GM23338 (cell line): Measurements from ENCODE around the gene SNAP91.

Experiments
- CREB1 ChIP-seq: fragments of 250-450 bp; sonication (Bioruptor Pico); IDR thresholded peaks from 2 replicates; pipeline ENCODE4 v1.5.0; 2020; ENCODE audit warnings: low read depth, mild to moderate bottlenecking, moderate library complexity
- EZH2 ChIP-seq: fragments of 200-600 bp; sonication (generic); IDR thresholded peaks from one replicate; pipeline ENCODE4 v1.8.0; 2017; ENCODE audit warnings: antibody characterized with exemption, mild to moderate bottlenecking, low read depth; ENCODE audit not compliant: unreplicated experiment
- EZH2phosphoT487 ChIP-seq: fragments of 200-600 bp; sonication (generic); IDR thresholded peaks from one replicate; pipeline ENCODE4 v1.8.1; 2018; ENCODE audit warnings: antibody characterized with exemption; ENCODE audit not compliant: unreplicated experiment
- JUNB ChIP-seq: IDR thresholded peaks from one replicate; pipeline ENCODE4 v1.6.1; 2016; ENCODE audit warnings: antibody characterized with exemption; ENCODE audit not compliant: unreplicated experiment
- POLR2AphosphoS5 ChIP-seq: IDR thresholded peaks from 2 replicates; pipeline ENCODE4 v1.6.1; 2016; ENCODE audit warnings: antibody characterized with exemption, low read depth
- ZNF331 ChIP-seq: fragments of 250-450 bp; sonication (Bioruptor Pico); IDR thresholded peaks from 2 replicates; pipeline ENCODE4 v1.5.0; 2020; ENCODE audit warnings: low read depth, mild to moderate bottlenecking, moderate library complexity
- TF ChIP-seq, protein P1 (sequence below), 2 experiments: fragments of 200-600 bp in 1 of 2; sonication (generic) in 1 of 2; conservative IDR thresholded peaks; 2 replicates each; pipeline versions ENCODE4 v1.5.1 to v1.6.1; 2016 to 2017; ENCODE audit warnings: antibody characterized with exemption in 2 of 2, low read depth in 2 of 2, mild to moderate bottlenecking in 2 of 2, moderate library complexity in 1 of 2
- TF ChIP-seq, protein P2 (sequence below): IDR thresholded peaks from one replicate; pipeline ENCODE4 v1.6.1; 2018; ENCODE audit warnings: antibody characterized with exemption; ENCODE audit not compliant: unreplicated experiment
- TF ChIP-seq, protein P3 (sequence below): fragments of 250-450 bp; sonication (Bioruptor Pico); IDR thresholded peaks from 2 replicates; pipeline ENCODE4 v1.5.0; 2020; ENCODE audit warnings: mild to moderate bottlenecking, moderate library complexity

DNA sequence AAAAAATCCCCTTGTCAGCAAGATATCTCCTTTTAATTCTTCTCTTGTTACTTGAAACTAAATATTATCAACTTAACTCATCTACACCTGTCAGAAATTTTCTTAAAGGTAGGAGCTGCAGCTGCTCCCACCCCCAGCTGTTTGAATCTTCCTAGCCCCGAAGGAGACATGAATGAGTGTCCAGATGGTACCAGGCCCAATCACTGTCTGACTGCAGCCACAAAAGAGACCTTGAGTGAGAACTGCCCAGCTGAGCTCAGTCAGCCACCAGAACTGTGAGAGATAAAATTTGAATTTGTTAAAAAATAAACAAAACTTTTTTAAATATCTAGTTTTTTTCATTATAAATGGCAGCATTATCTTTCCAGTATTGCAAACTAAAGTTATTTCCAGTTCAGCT is 111.8 kb downstream of the SNAP91 start:
- TF ChIP-seq, protein P1, sequence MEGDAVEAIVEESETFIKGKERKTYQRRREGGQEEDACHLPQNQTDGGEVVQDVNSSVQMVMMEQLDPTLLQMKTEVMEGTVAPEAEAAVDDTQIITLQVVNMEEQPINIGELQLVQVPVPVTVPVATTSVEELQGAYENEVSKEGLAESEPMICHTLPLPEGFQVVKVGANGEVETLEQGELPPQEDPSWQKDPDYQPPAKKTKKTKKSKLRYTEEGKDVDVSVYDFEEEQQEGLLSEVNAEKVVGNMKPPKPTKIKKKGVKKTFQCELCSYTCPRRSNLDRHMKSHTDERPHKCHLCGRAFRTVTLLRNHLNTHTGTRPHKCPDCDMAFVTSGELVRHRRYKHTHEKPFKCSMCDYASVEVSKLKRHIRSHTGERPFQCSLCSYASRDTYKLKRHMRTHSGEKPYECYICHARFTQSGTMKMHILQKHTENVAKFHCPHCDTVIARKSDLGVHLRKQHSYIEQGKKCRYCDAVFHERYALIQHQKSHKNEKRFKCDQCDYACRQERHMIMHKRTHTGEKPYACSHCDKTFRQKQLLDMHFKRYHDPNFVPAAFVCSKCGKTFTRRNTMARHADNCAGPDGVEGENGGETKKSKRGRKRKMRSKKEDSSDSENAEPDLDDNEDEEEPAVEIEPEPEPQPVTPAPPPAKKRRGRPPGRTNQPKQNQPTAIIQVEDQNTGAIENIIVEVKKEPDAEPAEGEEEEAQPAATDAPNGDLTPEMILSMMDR (conservative IDR thresholded peaks at IDR 0.05; ENCODE audit: low read depth in 2 of 2): no peak
- no peak for TF ChIP-seq EZH2
- TF ChIP-seq JUNB: no peak
- no peak for TF ChIP-seq POLR2AphosphoS5
- TF ChIP-seq ZNF331: no peak
- TF ChIP-seq, protein P2, sequence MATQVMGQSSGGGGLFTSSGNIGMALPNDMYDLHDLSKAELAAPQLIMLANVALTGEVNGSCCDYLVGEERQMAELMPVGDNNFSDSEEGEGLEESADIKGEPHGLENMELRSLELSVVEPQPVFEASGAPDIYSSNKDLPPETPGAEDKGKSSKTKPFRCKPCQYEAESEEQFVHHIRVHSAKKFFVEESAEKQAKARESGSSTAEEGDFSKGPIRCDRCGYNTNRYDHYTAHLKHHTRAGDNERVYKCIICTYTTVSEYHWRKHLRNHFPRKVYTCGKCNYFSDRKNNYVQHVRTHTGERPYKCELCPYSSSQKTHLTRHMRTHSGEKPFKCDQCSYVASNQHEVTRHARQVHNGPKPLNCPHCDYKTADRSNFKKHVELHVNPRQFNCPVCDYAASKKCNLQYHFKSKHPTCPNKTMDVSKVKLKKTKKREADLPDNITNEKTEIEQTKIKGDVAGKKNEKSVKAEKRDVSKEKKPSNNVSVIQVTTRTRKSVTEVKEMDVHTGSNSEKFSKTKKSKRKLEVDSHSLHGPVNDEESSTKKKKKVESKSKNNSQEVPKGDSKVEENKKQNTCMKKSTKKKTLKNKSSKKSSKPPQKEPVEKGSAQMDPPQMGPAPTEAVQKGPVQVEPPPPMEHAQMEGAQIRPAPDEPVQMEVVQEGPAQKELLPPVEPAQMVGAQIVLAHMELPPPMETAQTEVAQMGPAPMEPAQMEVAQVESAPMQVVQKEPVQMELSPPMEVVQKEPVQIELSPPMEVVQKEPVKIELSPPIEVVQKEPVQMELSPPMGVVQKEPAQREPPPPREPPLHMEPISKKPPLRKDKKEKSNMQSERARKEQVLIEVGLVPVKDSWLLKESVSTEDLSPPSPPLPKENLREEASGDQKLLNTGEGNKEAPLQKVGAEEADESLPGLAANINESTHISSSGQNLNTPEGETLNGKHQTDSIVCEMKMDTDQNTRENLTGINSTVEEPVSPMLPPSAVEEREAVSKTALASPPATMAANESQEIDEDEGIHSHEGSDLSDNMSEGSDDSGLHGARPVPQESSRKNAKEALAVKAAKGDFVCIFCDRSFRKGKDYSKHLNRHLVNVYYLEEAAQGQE: no peak
- TF ChIP-seq, protein P3, sequence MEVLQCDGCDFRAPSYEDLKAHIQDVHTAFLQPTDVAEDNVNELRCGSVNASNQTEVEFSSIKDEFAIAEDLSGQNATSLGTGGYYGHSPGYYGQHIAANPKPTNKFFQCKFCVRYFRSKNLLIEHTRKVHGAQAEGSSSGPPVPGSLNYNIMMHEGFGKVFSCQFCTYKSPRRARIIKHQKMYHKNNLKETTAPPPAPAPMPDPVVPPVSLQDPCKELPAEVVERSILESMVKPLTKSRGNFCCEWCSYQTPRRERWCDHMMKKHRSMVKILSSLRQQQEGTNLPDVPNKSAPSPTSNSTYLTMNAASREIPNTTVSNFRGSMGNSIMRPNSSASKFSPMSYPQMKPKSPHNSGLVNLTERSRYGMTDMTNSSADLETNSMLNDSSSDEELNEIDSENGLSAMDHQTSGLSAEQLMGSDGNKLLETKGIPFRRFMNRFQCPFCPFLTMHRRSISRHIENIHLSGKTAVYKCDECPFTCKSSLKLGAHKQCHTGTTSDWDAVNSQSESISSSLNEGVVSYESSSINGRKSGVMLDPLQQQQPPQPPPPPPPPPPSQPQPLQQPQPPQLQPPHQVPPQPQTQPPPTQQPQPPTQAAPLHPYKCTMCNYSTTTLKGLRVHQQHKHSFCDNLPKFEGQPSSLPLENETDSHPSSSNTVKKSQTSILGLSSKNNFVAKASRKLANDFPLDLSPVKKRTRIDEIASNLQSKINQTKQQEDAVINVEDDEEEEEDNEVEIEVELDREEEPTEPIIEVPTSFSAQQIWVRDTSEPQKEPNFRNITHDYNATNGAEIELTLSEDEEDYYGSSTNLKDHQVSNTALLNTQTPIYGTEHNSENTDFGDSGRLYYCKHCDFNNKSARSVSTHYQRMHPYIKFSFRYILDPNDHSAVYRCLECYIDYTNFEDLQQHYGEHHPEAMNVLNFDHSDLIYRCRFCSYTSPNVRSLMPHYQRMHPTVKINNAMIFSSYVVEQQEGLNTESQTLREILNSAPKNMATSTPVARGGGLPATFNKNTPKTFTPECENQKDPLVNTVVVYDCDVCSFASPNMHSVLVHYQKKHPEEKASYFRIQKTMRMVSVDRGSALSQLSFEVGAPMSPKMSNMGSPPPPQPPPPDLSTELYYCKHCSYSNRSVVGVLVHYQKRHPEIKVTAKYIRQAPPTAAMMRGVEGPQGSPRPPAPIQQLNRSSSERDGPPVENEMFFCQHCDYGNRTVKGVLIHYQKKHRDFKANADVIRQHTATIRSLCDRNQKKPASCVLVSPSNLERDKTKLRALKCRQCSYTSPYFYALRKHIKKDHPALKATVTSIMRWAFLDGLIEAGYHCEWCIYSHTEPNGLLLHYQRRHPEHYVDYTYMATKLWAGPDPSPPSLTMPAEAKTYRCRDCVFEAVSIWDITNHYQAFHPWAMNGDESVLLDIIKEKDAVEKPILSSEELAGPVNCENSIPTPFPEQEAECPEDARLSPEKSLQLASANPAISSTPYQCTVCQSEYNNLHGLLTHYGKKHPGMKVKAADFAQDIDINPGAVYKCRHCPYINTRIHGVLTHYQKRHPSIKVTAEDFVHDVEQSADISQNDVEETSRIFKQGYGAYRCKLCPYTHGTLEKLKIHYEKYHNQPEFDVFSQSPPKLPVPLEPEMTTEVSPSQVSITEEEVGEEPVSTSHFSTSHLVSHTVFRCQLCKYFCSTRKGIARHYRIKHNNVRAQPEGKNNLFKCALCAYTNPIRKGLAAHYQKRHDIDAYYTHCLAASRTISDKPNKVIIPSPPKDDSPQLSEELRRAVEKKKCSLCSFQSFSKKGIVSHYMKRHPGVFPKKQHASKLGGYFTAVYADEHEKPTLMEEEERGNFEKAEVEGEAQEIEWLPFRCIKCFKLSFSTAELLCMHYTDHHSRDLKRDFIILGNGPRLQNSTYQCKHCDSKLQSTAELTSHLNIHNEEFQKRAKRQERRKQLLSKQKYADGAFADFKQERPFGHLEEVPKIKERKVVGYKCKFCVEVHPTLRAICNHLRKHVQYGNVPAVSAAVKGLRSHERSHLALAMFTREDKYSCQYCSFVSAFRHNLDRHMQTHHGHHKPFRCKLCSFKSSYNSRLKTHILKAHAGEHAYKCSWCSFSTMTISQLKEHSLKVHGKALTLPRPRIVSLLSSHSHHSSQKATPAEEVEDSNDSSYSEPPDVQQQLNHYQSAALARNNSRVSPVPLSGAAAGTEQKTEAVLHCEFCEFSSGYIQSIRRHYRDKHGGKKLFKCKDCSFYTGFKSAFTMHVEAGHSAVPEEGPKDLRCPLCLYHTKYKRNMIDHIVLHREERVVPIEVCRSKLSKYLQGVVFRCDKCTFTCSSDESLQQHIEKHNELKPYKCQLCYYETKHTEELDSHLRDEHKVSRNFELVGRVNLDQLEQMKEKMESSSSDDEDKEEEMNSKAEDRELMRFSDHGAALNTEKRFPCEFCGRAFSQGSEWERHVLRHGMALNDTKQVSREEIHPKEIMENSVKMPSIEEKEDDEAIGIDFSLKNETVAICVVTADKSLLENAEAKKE (CRISPR knock-in tag): no peak
- TF ChIP-seq CREB1 (CRISPR knock-in tag): no peak
- no peak for TF ChIP-seq EZH2phosphoT487
